Neural progenitor cell (in vitro differentiated cells): Measurements from ENCODE around the gene ALKAL2.
A peak's percentile ranks its signal among the peaks of the same experiment; 100 is the strongest.

ENCODE experiments used
- CTCF ChIP-seq: fragments of 200-600 bp; sonication (generic); IDR thresholded peaks from 2 replicates; pipeline ENCODE4 v1.5.1; 2017; ENCODE audit warnings: antibody characterized with exemption, mild to moderate bottlenecking
- EZH2 ChIP-seq: fragments of 200-600 bp; sonication (generic); IDR thresholded peaks from 2 replicates; pipeline ENCODE4 v1.6.1; 2017; ENCODE audit warnings: antibody characterized with exemption, mild to moderate bottlenecking, moderate library complexity
- EZH2phosphoT487 ChIP-seq: fragments of 200-600 bp; sonication (generic); IDR thresholded peaks from 2 replicates; pipeline ENCODE4 v1.6.1; 2017; ENCODE audit warnings: antibody characterized with exemption

- TF ChIP-seq CTCF, result peak; percentile 42
- no peak for TF ChIP-seq EZH2phosphoT487
- no peak for TF ChIP-seq EZH2
Measured at GRCh38 chr2:332592-332991, 44.7 kb upstream of the ALKAL2 start.
